ENCODE measurements around the gene P2RY14.

P2RY14 gene

GRCh38 chr3:151299006-151299405 is 20.7 kb upstream of the P2RY14 start:
- Histone ChIP-seq H3K9me3 (ENCODE audit: low read length) (no peaks in the 10 kb centered on the region), H3K4me1 (ENCODE audit: insufficient read depth, low read length) (no peaks in the 10 kb centered on the region), H3K27ac (ENCODE audit: low read depth, low read length) (no peak overlapping the region), H3K4me3 (ENCODE audit: low read depth in 1 of 2, low read length in 2 of 2) (no peak overlapping the region), H3K36me3 (ENCODE audit: insufficient read depth, low read length) (no peaks in the 10 kb centered on the region), H3K9ac (ENCODE audit: low read length) (no peak overlapping the region), H3K27me3 (ENCODE audit: control insufficient read depth in 1 of 2, insufficient read depth in 2 of 2, low read length in 2 of 2) (no peaks in the 10 kb centered on the region)

- Histone ChIP-seq H3K27me3 (ENCODE audit: control insufficient read depth in 1 of 2, insufficient read depth in 2 of 2, low read length in 2 of 2) (no peaks in the 10 kb centered on the region), H3K36me3 (ENCODE audit: insufficient read depth, low read length) (no peaks in the 10 kb centered on the region), H3K9me3 (ENCODE audit: low read length) (no peaks in the 10 kb centered on the region)
Measured at GRCh38 chr3:151297429-151297828, 19.1 kb upstream of the P2RY14 start.

GRCh38 chr3:151296226-151296625 is 17.9 kb upstream of the P2RY14 start:
- H3K36me3 ChIP-seq (ENCODE audit: insufficient read depth, low read length), result no peaks in the 10 kb centered on the region

More at GRCh38 chr3:151297429-151297828, 19.1 kb upstream of the P2RY14 start:
- no peak overlapping the region for H3K9ac ChIP-seq (ENCODE audit: low read length)
- H3K4me1 ChIP-seq (ENCODE audit: insufficient read depth, low read length), result no peaks in the 10 kb centered on the region
- H3K27ac ChIP-seq (ENCODE audit: low read depth, low read length), result no peak overlapping the region
- no peak overlapping the region for H3K4me3 ChIP-seq (ENCODE audit: low read depth in 1 of 2, low read length in 2 of 2)

GRCh38 chr3:151293127-151293526 is 14.8 kb upstream of the P2RY14 start:
- no peak overlapping the region for H3K4me3 ChIP-seq (ENCODE audit: low read depth in 1 of 2, low read length in 2 of 2)
- H3K36me3 ChIP-seq (ENCODE audit: insufficient read depth, low read length), result no peaks in the 10 kb centered on the region
- no peak overlapping the region for H3K9ac ChIP-seq (ENCODE audit: low read length)
- H3K9me3 ChIP-seq (ENCODE audit: low read length), result no peaks in the 10 kb centered on the region
- no peaks in the 10 kb centered on the region for H3K27me3 ChIP-seq (ENCODE audit: control insufficient read depth in 1 of 2, insufficient read depth in 2 of 2, low read length in 2 of 2)
- H3K4me1 ChIP-seq (ENCODE audit: insufficient read depth, low read length), result no peaks in the 10 kb centered on the region
- H3K27ac ChIP-seq (ENCODE audit: low read depth, low read length), result no peak overlapping the region

More at GRCh38 chr3:151296226-151296625, 17.9 kb upstream of the P2RY14 start:
- Histone ChIP-seq H3K4me1 (ENCODE audit: insufficient read depth, low read length) (no peaks in the 10 kb centered on the region), H3K9ac (ENCODE audit: low read length) (no peak overlapping the region), H3K4me3 (ENCODE audit: low read depth in 1 of 2, low read length in 2 of 2) (no peak overlapping the region), H3K9me3 (ENCODE audit: low read length) (no peaks in the 10 kb centered on the region), H3K27ac (ENCODE audit: low read depth, low read length) (no peak overlapping the region), H3K27me3 (ENCODE audit: control insufficient read depth in 1 of 2, insufficient read depth in 2 of 2, low read length in 2 of 2) (no peaks in the 10 kb centered on the region)

GRCh38 chr3:151290673-151291072 is 12.3 kb upstream of the P2RY14 start:
- Histone ChIP-seq H3K27ac (ENCODE audit: low read depth, low read length) (no peak overlapping the region), H3K27me3 (ENCODE audit: control insufficient read depth in 1 of 2, insufficient read depth in 2 of 2, low read length in 2 of 2) (no peaks in the 10 kb centered on the region), H3K9me3 (ENCODE audit: low read length) (no peaks in the 10 kb centered on the region), H3K4me1 (ENCODE audit: insufficient read depth, low read length) (no peaks in the 10 kb centered on the region), H3K36me3 (ENCODE audit: insufficient read depth, low read length) (no peaks in the 10 kb centered on the region), H3K4me3 (ENCODE audit: low read depth in 1 of 2, low read length in 2 of 2) (no peak overlapping the region), H3K9ac (ENCODE audit: low read length) (no peak overlapping the region)

GRCh38 chr3:151289445-151289844 is 11.1 kb upstream of the P2RY14 start:
- Histone ChIP-seq H3K9me3 (ENCODE audit: low read length) (no peaks in the 10 kb centered on the region), H3K4me1 (ENCODE audit: insufficient read depth, low read length) (no peaks in the 10 kb centered on the region), H3K36me3 (ENCODE audit: insufficient read depth, low read length) (no peaks in the 10 kb centered on the region), H3K9ac (ENCODE audit: low read length) (no peak overlapping the region), H3K27ac (ENCODE audit: low read depth, low read length) (no peak overlapping the region), H3K27me3 (ENCODE audit: control insufficient read depth in 1 of 2, insufficient read depth in 2 of 2, low read length in 2 of 2) (no peaks in the 10 kb centered on the region), H3K4me3 (ENCODE audit: low read depth in 1 of 2, low read length in 2 of 2) (no peak overlapping the region)

- Histone ChIP-seq H3K27ac (ENCODE audit: low read depth, low read length) (no peak overlapping the region), H3K4me3 (ENCODE audit: low read depth in 1 of 2, low read length in 2 of 2) (no peak overlapping the region), H3K9ac (ENCODE audit: low read length) (no peak overlapping the region), H3K27me3 (ENCODE audit: control insufficient read depth in 1 of 2, insufficient read depth in 2 of 2, low read length in 2 of 2) (no peaks in the 10 kb centered on the region), H3K4me1 (ENCODE audit: insufficient read depth, low read length) (peaks cover 22% of the 10 kb centered on the region), H3K36me3 (ENCODE audit: insufficient read depth, low read length) (no peaks in the 10 kb centered on the region), H3K9me3 (ENCODE audit: low read length) (no peaks in the 10 kb centered on the region)
Measured at GRCh38 chr3:151285940-151286339, 7.6 kb upstream of the P2RY14 start.

GRCh38 chr3:151283907-151284461 is 5.6 kb upstream of the P2RY14 start:
- no peaks in the 10 kb centered on the region for H3K9me3 ChIP-seq (ENCODE audit: low read length)
- H3K9ac ChIP-seq (ENCODE audit: low read length), result no peak overlapping the region
- no peak overlapping the region for H3K27ac ChIP-seq (ENCODE audit: low read depth, low read length)
- no peaks in the 10 kb centered on the region for H3K27me3 ChIP-seq (ENCODE audit: control insufficient read depth in 1 of 2, insufficient read depth in 2 of 2, low read length in 2 of 2)
- no peak overlapping the region for H3K4me3 ChIP-seq (ENCODE audit: low read depth in 1 of 2, low read length in 2 of 2)
- H3K36me3 ChIP-seq (ENCODE audit: insufficient read depth, low read length), result no peaks in the 10 kb centered on the region
- H3K4me1 ChIP-seq (ENCODE audit: insufficient read depth, low read length), result peaks cover 39% of the 10 kb centered on the region

- no peak overlapping the region for H3K9ac ChIP-seq (ENCODE audit: low read length)
- no peak overlapping the region for H3K4me3 ChIP-seq (ENCODE audit: low read depth in 1 of 2, low read length in 2 of 2)
- H3K4me1 ChIP-seq (ENCODE audit: insufficient read depth, low read length), result peaks cover 44% of the 10 kb centered on the region
- H3K27me3 ChIP-seq (ENCODE audit: control insufficient read depth in 1 of 2, insufficient read depth in 2 of 2, low read length in 2 of 2), result no peaks in the 10 kb centered on the region
- H3K36me3 ChIP-seq (ENCODE audit: insufficient read depth, low read length), result no peaks in the 10 kb centered on the region
- H3K27ac ChIP-seq (ENCODE audit: low read depth, low read length), result no peak overlapping the region
- H3K9me3 ChIP-seq (ENCODE audit: low read length), result no peaks in the 10 kb centered on the region
Measured at GRCh38 chr3:151283387-151283786, 5.0 kb upstream of the P2RY14 start.

GRCh38 chr3:151282921-151283320 is 4.6 kb upstream of the P2RY14 start:
- Histone ChIP-seq H3K9me3 (ENCODE audit: low read length) (no peaks in the 10 kb centered on the region), H3K9ac (ENCODE audit: low read length) (no peak overlapping the region), H3K36me3 (ENCODE audit: insufficient read depth, low read length) (no peaks in the 10 kb centered on the region), H3K27me3 (ENCODE audit: control insufficient read depth in 1 of 2, insufficient read depth in 2 of 2, low read length in 2 of 2) (no peaks in the 10 kb centered on the region), H3K4me3 (ENCODE audit: low read depth in 1 of 2, low read length in 2 of 2) (no peak overlapping the region), H3K4me1 (ENCODE audit: insufficient read depth, low read length) (peaks cover 44% of the 10 kb centered on the region), H3K27ac (ENCODE audit: low read depth, low read length) (no peak overlapping the region)

GRCh38 chr3:151281671-151282324 is 3.5 kb upstream of the P2RY14 start:
- Histone ChIP-seq H3K4me3 (ENCODE audit: low read depth in 1 of 2, low read length in 2 of 2) (no peak overlapping the region), H3K27ac (ENCODE audit: low read depth, low read length) (no peak overlapping the region)

GRCh38 chr3:151276687-151277042 is 1.7 kb downstream of the P2RY14 start:
- Histone ChIP-seq H3K9me3 (ENCODE audit: low read length) (no peaks in the 10 kb centered on the region), H3K27me3 (ENCODE audit: control insufficient read depth in 1 of 2, insufficient read depth in 2 of 2, low read length in 2 of 2) (no peaks in the 10 kb centered on the region), H3K27ac (ENCODE audit: low read depth, low read length) (no peak overlapping the region), H3K36me3 (ENCODE audit: insufficient read depth, low read length) (no peaks in the 10 kb centered on the region), H3K4me1 (ENCODE audit: insufficient read depth, low read length) (peaks cover 25% of the 10 kb centered on the region), H3K4me3 (ENCODE audit: low read depth in 1 of 2, low read length in 2 of 2) (peak overlapping the region in 1 of 2 donors; percentile 11), H3K9ac (ENCODE audit: low read length) (no peak overlapping the region)

More at GRCh38 chr3:151281671-151282324, 3.5 kb upstream of the P2RY14 start:
- H3K9me3 ChIP-seq (ENCODE audit: low read length), result no peaks in the 10 kb centered on the region
- H3K36me3 ChIP-seq (ENCODE audit: insufficient read depth, low read length), result no peaks in the 10 kb centered on the region
- H3K4me1 ChIP-seq (ENCODE audit: insufficient read depth, low read length), result peaks cover 44% of the 10 kb centered on the region
- H3K27me3 ChIP-seq (ENCODE audit: control insufficient read depth in 1 of 2, insufficient read depth in 2 of 2, low read length in 2 of 2), result no peaks in the 10 kb centered on the region
- H3K9ac ChIP-seq (ENCODE audit: low read length), result no peak overlapping the region

All from muscle layer of colon (tissue), 2 donors.